CD14-positive monocyte (primary cell): Measurements from ENCODE around the gene CALD1. TPM values are rescaled to one million over a fixed set of nuclear protein-coding genes. Genes with fewer than 3 reads are reported as not detected.

Experiments used
- DNase-seq, 3 donors: peaks; one replicate each; pipeline ENCODE4 v3.0.0-alpha.2; 2011 to 2022
- H2AFZ ChIP-seq: 2 replicates; pipeline ENCODE4 v1.6.0; 2012; ENCODE audit warnings: mild to moderate bottlenecking, low read depth, low read length, inconsistent platforms; ENCODE audit not compliant: insufficient read depth, poor library complexity, severe bottlenecking
- H3K27ac ChIP-seq, 2 donors: 1 replicate in 1 of 2; 2 replicates in 1 of 2; pipeline ENCODE4 v1.5.1; 2012 to 2013; ENCODE audit warnings: low read length in 2 of 2, control low read depth in 1 of 2, inconsistent platforms in 1 of 2, low read depth in 1 of 2, mild to moderate bottlenecking in 1 of 2
- H3K27me3 ChIP-seq, 2 donors: one replicate each; pipeline versions ENCODE4 v1.6.0 to v1.6.1; 2011 to 2013; ENCODE audit warnings: low read length in 2 of 2; ENCODE audit not compliant: control insufficient read depth in 2 of 2, insufficient read depth in 2 of 2
- H3K36me3 ChIP-seq, 2 donors: replicated peaks in 1 of 2; 1 replicate in 1 of 2; 2 replicates in 1 of 2; pipeline versions ENCODE4 v1.5.1 to v1.6.1; 2012 to 2013; ENCODE audit warnings: low read length in 2 of 2, control low read depth in 1 of 2, inconsistent platforms in 1 of 2, mild to moderate bottlenecking in 1 of 2; ENCODE audit not compliant: insufficient read depth in 2 of 2, control insufficient read depth in 1 of 2
- H3K4me1 ChIP-seq, 2 donors: 1 replicate in 1 of 2; 2 replicates in 1 of 2; pipeline versions ENCODE4 v1.5.1 to v1.6.1; 2012 to 2013; ENCODE audit warnings: low read length in 2 of 2, control low read depth in 1 of 2, inconsistent platforms in 1 of 2, mild to moderate bottlenecking in 1 of 2, moderate library complexity in 1 of 2; ENCODE audit not compliant: insufficient read depth in 2 of 2, control insufficient read depth in 1 of 2
- H3K4me2 ChIP-seq: replicated peaks from 2 replicates; pipeline ENCODE3; 2012; ENCODE audit warnings: low read length, moderate library complexity, mild to moderate bottlenecking; ENCODE audit not compliant: poor library complexity, severe bottlenecking; ENCODE audit errors: extremely low read depth
- H3K4me3 ChIP-seq, 3 experiments: fragments of 200-600 bp in 1 of 3; sonication (generic) in 1 of 3; replicated peaks in 1 of 3; 1 replicate in 2 of 3; 2 replicates in 1 of 3; pipeline ENCODE4 v1.5.1; 2011 to 2013; ENCODE audit warnings: low read length in 3 of 3, mild to moderate bottlenecking in 3 of 3, control low read depth in 2 of 3, low read depth in 2 of 3, inconsistent platforms in 1 of 3, moderate library complexity in 1 of 3
- H3K79me2 ChIP-seq: 2 replicates; pipeline ENCODE4 v1.6.0; 2012; ENCODE audit warnings: mild to moderate bottlenecking, control low read depth, inconsistent platforms, low read length, moderate library complexity; ENCODE audit not compliant: insufficient read depth
- H3K9ac ChIP-seq: 2 replicates; pipeline ENCODE4 v1.6.0; 2017; ENCODE audit warnings: low read length, mild to moderate bottlenecking; ENCODE audit not compliant: insufficient read depth, poor library complexity, severe bottlenecking
- H3K9me3 ChIP-seq, 2 donors: replicated peaks in 1 of 2; 1 replicate in 1 of 2; 2 replicates in 1 of 2; pipeline versions ENCODE4 v1.5.1 to v1.6.1; 2012 to 2013; ENCODE audit warnings: low read length in 2 of 2, control low read depth in 1 of 2; ENCODE audit not compliant: control insufficient read depth in 1 of 2, insufficient read depth in 1 of 2
- H4K20me1 ChIP-seq: 2 replicates; pipeline ENCODE4 v1.6.0; 2012; ENCODE audit warnings: mild to moderate bottlenecking, low read length, control low read depth, moderate library complexity; ENCODE audit not compliant: insufficient read depth
- H3K27ac Mint-ChIP-seq, 7 donors: one replicate each; pipeline ENCODE4 v1.8.0; 2020; ENCODE audit warnings: mild to moderate bottlenecking in 7 of 7, mixed read lengths in 7 of 7, moderate library complexity in 6 of 7, inconsistent platforms in 2 of 7
- H3K27me3 Mint-ChIP-seq, 3 donors: one replicate each; pipeline ENCODE4 v1.8.0; 2021 to 2022; ENCODE audit warnings: low read depth in 3 of 3, mild to moderate bottlenecking in 3 of 3, mixed read lengths in 3 of 3, moderate library complexity in 3 of 3, inconsistent platforms in 1 of 3
- H3K36me3 Mint-ChIP-seq, 2 donors: one replicate each; pipeline ENCODE4 v1.8.0; 2020; ENCODE audit warnings: mixed read lengths in 2 of 2, inconsistent platforms in 1 of 2, mild to moderate bottlenecking in 1 of 2
- H3K4me1 Mint-ChIP-seq: one replicate; pipeline ENCODE4 v1.8.0; 2020; ENCODE audit warnings: mild to moderate bottlenecking, mixed read lengths
- H3K4me3 Mint-ChIP-seq, 2 donors: one replicate each; pipeline ENCODE4 v1.8.0; 2020; ENCODE audit warnings: mild to moderate bottlenecking in 2 of 2, mixed read lengths in 2 of 2, moderate library complexity in 1 of 2
- H3K9me3 Mint-ChIP-seq, 7 donors: one replicate each; pipeline ENCODE4 v1.8.0; 2020 to 2022; ENCODE audit warnings: mixed read lengths in 7 of 7, mild to moderate bottlenecking in 6 of 7, moderate library complexity in 6 of 7, inconsistent platforms in 2 of 7
- WGBS: methylation state at CpG from one replicate; pipeline ENCODE4 v1.1.5; 2013; ENCODE audit warnings: missing lambda C conversion rate; ENCODE audit not compliant: insufficient coverage; 5-methylcytosine and 5-hydroxymethylcytosine counted together
- intact Hi-C, 2 donors: fragments of 100-400 bp; cut with micrococcal nuclease; formaldehyde crosslinking; loops; one replicate each; pipeline versions ENCODE4 v1.15.0 to v1.15.1; 2023
- polyA plus RNA-seq, 3 donors: library from polyadenylated mRNA; depleted of rRNA in 1 of 3; unstranded in 2 of 3; stranded (reverse) in 1 of 3; fragments of 300-500 nt in 2 of 3; fragments of >200 nt in 1 of 3; fragmentation: Illumina TruSeq in 2 of 3; gene quantifications; 1 replicate in 2 of 3; 2 replicates in 1 of 3; pipeline ENCODE4 v1.2.3, GENCODE V29; 2012 to 2021
- TF ChIP-seq, protein P1 (sequence below): fragments of 200-600 bp; IDR thresholded peaks from one replicate; pipeline ENCODE4 v1.8.0; 2022; ENCODE audit warnings: antibody characterized with exemption, mild to moderate bottlenecking

The CALD1 gene
- polyA plus RNA-seq, 3 donors, result 0.18 TPM; not detected in 2

DNA sequence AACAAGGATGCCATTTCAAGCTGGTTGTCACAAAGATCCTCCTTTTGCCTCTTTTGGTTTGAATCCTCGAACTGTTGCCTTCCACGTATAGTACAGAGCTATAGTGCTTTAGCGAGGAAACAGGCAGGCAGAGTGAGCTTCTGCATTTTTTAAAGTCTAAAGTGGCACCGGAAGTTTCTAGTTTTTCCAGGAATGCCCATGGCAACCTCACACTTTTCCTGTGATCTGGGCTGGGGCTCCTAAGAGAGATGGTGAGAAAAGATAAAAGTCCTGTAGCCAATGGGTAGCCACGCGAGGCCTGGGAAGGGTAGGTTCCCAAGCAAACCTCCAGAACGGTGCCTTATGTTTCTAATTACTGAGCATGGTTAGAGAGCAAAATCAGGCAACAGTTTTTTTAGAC lies 76.7 kb downstream of the CALD1 start:
- peak overlapping the region; percentile 41 for H2AFZ ChIP-seq
- H3K27me3 ChIP-seq, result no peaks in the 10 kb centered on the region
- peaks cover 0 to 6% (median 0%) of the 10 kb centered on the region in 3 donors for H3K27me3 Mint-ChIP-seq
- WGBS, result 0% methylated on average over 1 of the region's 7 CpGs
- peaks cover 8 to 9% of the 10 kb centered on the region in 2 donors for H3K4me1 ChIP-seq
- H3K79me2 ChIP-seq, result no peaks in the 10 kb centered on the region
- H4K20me1 ChIP-seq, result no peaks in the 10 kb centered on the region
- H3K4me3 Mint-ChIP-seq, result no peak overlapping the region
- H3K27ac ChIP-seq, result no peak overlapping the region
- no peaks in the 10 kb centered on the region for H3K9me3 ChIP-seq
- DNase-seq, result no peak
- H3K27ac Mint-ChIP-seq, result peak overlapping the region in 1 of 7 donors; percentile 36
- TF ChIP-seq, protein P1, sequence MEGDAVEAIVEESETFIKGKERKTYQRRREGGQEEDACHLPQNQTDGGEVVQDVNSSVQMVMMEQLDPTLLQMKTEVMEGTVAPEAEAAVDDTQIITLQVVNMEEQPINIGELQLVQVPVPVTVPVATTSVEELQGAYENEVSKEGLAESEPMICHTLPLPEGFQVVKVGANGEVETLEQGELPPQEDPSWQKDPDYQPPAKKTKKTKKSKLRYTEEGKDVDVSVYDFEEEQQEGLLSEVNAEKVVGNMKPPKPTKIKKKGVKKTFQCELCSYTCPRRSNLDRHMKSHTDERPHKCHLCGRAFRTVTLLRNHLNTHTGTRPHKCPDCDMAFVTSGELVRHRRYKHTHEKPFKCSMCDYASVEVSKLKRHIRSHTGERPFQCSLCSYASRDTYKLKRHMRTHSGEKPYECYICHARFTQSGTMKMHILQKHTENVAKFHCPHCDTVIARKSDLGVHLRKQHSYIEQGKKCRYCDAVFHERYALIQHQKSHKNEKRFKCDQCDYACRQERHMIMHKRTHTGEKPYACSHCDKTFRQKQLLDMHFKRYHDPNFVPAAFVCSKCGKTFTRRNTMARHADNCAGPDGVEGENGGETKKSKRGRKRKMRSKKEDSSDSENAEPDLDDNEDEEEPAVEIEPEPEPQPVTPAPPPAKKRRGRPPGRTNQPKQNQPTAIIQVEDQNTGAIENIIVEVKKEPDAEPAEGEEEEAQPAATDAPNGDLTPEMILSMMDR, result no peak
- H3K36me3 ChIP-seq, result no peaks in the 10 kb centered on the region
- intact Hi-C loops, result no loop called here
- peaks cover 11% of the 10 kb centered on the region for H3K4me1 Mint-ChIP-seq
- no peak overlapping the region for H3K9ac ChIP-seq
- peaks cover 2 to 10% (median 6%) of the 10 kb centered on the region in 7 donors for H3K9me3 Mint-ChIP-seq
- no peak overlapping the region for H3K4me3 ChIP-seq
- H3K4me2 ChIP-seq, result no peak overlapping the region
- no peaks in the 10 kb centered on the region for H3K36me3 Mint-ChIP-seq

DNA sequence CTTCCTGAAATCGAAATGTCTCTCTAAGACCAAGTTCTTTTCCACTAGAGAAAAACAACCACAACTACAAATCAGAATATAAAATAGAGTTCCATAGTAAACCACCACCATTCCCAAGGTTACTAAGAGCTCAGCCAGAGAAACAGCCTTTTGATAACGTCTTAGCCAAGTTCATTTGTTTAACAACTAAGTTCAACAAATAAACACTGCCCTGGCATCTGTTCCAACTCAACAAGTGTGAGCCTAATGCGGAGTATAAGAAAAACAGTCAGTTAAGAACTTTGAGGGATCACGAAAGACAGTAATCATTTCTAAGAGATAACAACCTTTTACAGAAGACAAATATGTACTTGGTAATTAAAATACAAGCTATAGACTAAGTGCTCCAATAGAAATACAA lies 77.3 kb downstream of the CALD1 start:
- DNase-seq, result no peak
- no peaks in the 10 kb centered on the region for H3K79me2 ChIP-seq
- H3K9me3 ChIP-seq, result no peaks in the 10 kb centered on the region
- Mint-ChIP-seq H3K27me3 (peaks cover 0 to 6% (median 0%) of the 10 kb centered on the region in 3 donors), H3K27ac (no peak overlapping the region), H3K4me3 (no peak overlapping the region), H3K36me3 (no peaks in the 10 kb centered on the region), H3K4me1 (peaks cover 11% of the 10 kb centered on the region), H3K9me3 (peaks cover 2 to 9% (median 6%) of the 10 kb centered on the region in 7 donors)
- no peak overlapping the region for H3K9ac ChIP-seq
- TF ChIP-seq, protein P1, result no peak
- H4K20me1 ChIP-seq, result no peaks in the 10 kb centered on the region
- no peaks in the 10 kb centered on the region for H3K36me3 ChIP-seq
- peaks cover 8 to 9% of the 10 kb centered on the region in 2 donors for H3K4me1 ChIP-seq
- no peaks in the 10 kb centered on the region for H3K27me3 ChIP-seq
- no peak overlapping the region for H3K27ac ChIP-seq
- WGBS, result 87% methylated on average over 2 of the region's 4 CpGs
- no peak overlapping the region for H3K4me3 ChIP-seq
- no peak overlapping the region for H3K4me2 ChIP-seq
- no peak overlapping the region for H2AFZ ChIP-seq
- intact Hi-C loops, result no loop called here
